ENCODE data around the gene CLCF1. TPM values are rescaled to one million over a fixed set of nuclear protein-coding genes. Genes with fewer than 3 reads are reported as not detected.

The CLCF1 gene
- total RNA-seq, 4 donors from 2014 or later = 6.1 to 21.7 (median 9.4) TPM

DNA sequence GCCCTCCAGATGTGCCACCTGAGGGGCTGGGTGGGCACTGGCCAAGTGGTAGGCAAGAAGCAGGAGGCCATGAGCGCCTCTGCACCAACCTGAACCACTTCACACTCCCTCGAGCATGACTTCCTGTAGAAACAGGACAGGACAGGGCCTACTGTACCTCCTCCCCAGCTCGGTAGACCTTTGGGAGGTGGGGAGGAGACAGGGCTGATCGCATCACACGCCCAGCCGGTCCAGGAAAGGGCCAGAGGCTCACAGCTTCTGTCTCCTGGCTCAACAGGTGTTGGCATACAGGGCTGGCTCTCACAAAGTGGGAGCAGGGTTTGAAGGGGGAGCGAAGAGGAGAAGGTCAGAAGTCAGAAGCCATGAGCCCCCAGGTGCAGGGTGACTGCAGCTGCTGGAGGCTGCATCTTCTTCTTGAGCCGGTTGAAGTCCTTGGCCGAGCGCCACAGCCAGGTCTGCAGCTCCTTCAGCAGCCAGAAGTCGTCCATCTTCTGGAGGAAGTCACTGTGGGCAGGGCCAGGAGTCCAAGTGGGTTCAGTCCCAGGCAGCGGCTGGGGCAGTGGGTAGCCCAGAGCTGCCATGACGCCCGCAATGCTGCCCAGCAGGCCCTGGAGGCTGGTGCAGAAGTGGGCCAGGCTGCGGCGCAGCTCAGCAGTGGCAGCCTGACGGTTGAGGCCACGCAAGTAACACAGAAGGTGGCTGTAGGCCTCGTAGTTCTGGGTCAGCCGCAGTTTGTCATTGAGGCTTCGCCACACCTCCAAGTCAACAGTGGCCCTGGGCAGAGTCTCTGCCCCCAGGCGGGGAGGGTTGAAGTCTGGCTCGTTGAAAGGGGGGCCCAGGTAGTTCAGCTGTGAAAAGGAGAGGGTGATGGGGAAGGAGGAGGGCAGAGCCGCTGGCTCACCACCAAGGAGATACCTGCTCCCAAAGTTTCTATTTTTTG is 8.3 kb downstream of the CLCF1 start:
- H3K4me3 ChIP-seq = no peak overlapping the region
- 78 to 81% methylated on average over 3 to 8 of the region's 24 CpGs for WGBS, 2 donors (ENCODE audit: low coverage in 1 of 2)
- peak overlapping the region in 3 of 4 donors; percentile 80 to 99 (median 99) for H3K27ac ChIP-seq
- no peak for ATAC-seq
- H3K36me3 ChIP-seq = peaks cover 0 to 18% of the 10 kb centered on the region in 2 donors
- H3K9me3 ChIP-seq = no peaks in the 10 kb centered on the region
- TF ChIP-seq EP300 (IDR thresholded peaks at IDR 0.05) (no peak), POLR2A (IDR thresholded peaks at IDR 0.05) (no peak), POLR2AphosphoS5 (IDR thresholded peaks at IDR 0.05) (no peak)
- TF ChIP-seq, protein P1, sequence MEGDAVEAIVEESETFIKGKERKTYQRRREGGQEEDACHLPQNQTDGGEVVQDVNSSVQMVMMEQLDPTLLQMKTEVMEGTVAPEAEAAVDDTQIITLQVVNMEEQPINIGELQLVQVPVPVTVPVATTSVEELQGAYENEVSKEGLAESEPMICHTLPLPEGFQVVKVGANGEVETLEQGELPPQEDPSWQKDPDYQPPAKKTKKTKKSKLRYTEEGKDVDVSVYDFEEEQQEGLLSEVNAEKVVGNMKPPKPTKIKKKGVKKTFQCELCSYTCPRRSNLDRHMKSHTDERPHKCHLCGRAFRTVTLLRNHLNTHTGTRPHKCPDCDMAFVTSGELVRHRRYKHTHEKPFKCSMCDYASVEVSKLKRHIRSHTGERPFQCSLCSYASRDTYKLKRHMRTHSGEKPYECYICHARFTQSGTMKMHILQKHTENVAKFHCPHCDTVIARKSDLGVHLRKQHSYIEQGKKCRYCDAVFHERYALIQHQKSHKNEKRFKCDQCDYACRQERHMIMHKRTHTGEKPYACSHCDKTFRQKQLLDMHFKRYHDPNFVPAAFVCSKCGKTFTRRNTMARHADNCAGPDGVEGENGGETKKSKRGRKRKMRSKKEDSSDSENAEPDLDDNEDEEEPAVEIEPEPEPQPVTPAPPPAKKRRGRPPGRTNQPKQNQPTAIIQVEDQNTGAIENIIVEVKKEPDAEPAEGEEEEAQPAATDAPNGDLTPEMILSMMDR (IDR thresholded peaks at IDR 0.05) = no peak
- H3K4me1 ChIP-seq = peaks cover 5 to 54% (median 39%) of the 10 kb centered on the region in 3 donors
- H3K27me3 ChIP-seq = no peaks in the 10 kb centered on the region

DNA sequence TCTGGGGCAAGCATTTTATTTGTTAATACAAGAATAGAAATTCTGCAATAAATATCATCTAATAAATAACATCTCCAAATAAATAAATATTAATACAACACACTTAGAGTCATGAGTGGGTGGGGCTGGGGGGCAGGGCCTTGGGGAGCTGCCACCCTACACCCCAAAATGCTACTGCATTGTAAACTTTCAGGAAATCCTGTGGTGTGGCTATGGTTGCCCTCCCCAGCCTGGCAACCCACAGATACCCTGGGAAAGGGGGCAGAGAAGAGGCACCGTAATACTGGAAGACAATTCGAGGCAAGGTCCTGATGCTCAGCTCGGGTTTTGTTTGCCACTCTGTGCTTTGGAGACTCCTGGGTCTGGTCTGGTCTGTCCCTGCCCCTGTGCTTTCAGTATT is 9.2 kb downstream of the CLCF1 start:
- Histone ChIP-seq H3K27ac (no peak overlapping the region), H3K27me3 (no peaks in the 10 kb centered on the region), H3K4me3 (no peak overlapping the region), H3K4me1 (peaks cover 5 to 48% (median 31%) of the 10 kb centered on the region in 3 donors), H3K9me3 (no peaks in the 10 kb centered on the region), H3K36me3 (peaks cover 0 to 18% of the 10 kb centered on the region in 2 donors)
- no peak for ATAC-seq
- TF ChIP-seq POLR2AphosphoS5 (IDR thresholded peaks at IDR 0.05) = no peak
- no peak for TF ChIP-seq EP300 (IDR thresholded peaks at IDR 0.05)
- TF ChIP-seq POLR2A (IDR thresholded peaks at IDR 0.05) = no peak
- TF ChIP-seq, protein P1 (IDR thresholded peaks at IDR 0.05) = no peak
- WGBS, 2 donors (ENCODE audit: low coverage in 1 of 2) = 80 to 93% methylated on average over 2 to 3 of the region's 3 CpGs

GRCh38 chr11:67357831-67358670 is 15.3 kb downstream of the CLCF1 start:
- WGBS, 2 donors (ENCODE audit: low coverage in 1 of 2) = 75 to 88% methylated on average over 7 to 9 of the region's 12 CpGs
- Histone ChIP-seq H3K27me3 (no peaks in the 10 kb centered on the region), H3K4me1 (peaks cover 7 to 58% (median 41%) of the 10 kb centered on the region in 3 donors), H3K4me3 (no peak overlapping the region), H3K36me3 (no peaks in the 10 kb centered on the region), H3K9me3 (no peaks in the 10 kb centered on the region), H3K27ac (peak overlapping the region in 3 of 4 donors; percentile 93 to 99 (median 95))
- no peak for ATAC-seq
- TF ChIP-seq POLR2AphosphoS5 (IDR thresholded peaks at IDR 0.05) (peak; percentile 3), EP300 (IDR thresholded peaks at IDR 0.05) (no peak)
- TF ChIP-seq, protein P1 (IDR thresholded peaks at IDR 0.05) = no peak

GRCh38 chr11:67356864-67357561 is 16.4 kb downstream of the CLCF1 start:
- no peaks in the 10 kb centered on the region for H3K36me3 ChIP-seq
- ATAC-seq = no peak
- no peaks in the 10 kb centered on the region for H3K27me3 ChIP-seq
- peak overlapping the region in 3 of 4 donors; percentile 93 to 99 (median 95) for H3K27ac ChIP-seq
- no peak overlapping the region for H3K4me3 ChIP-seq
- peaks cover 7 to 68% (median 47%) of the 10 kb centered on the region in 3 donors for H3K4me1 ChIP-seq
- TF ChIP-seq, protein P1 (IDR thresholded peaks at IDR 0.05) = peak in 3 of 4 experiments; percentile 96 to 98 (median 97)
- TF ChIP-seq POLR2AphosphoS5 (IDR thresholded peaks at IDR 0.05) = peak; percentile 46
- TF ChIP-seq POLR2A (IDR thresholded peaks at IDR 0.05) = no peak
- TF ChIP-seq EP300 (IDR thresholded peaks at IDR 0.05) = no peak
- 55% methylated on average over 2 of the region's 3 CpGs; no CpG with 5 or more reads in 1 of the 2 donors for WGBS, 2 donors (ENCODE audit: low coverage in 1 of 2)
- no peaks in the 10 kb centered on the region for H3K9me3 ChIP-seq
